Activated B cell treated with CpG ODN at 0.5 μM for 24 hours (primary cell): ENCODE results near the gene SLC8A1. TPM values are rescaled to one million over a fixed set of nuclear protein-coding genes. Genes with fewer than 3 reads are reported as not detected.

ENCODE experiments used
- ATAC-seq: fragments of 200-7000 bp; cut with Tn5 transposase; one replicate; pipeline ENCODE4 v1.10.0; 2021; ENCODE audit warnings: low read depth, mild to moderate bottlenecking, moderate library complexity
- CTCF ChIA-PET: fragments of 350-600 bp; sonication (Branson Sonifier 250); formaldehyde crosslinking; loops from one replicate; lab custom pipeline; 2021; ENCODE audit warnings: antibody characterized with exemption; lab: Charles Lee
- POLR2A ChIA-PET: fragments of 350-600 bp; sonication (Branson Sonifier 250); formaldehyde crosslinking; loops from one replicate; lab custom pipeline; 2021; ENCODE audit warnings: antibody characterized with exemption; lab: Charles Lee
- DNase-seq: peaks from one replicate; pipeline ENCODE4 v3.0.0; 2022
- H3K27ac Mint-ChIP-seq: one replicate; pipeline ENCODE4 v1.8.0; 2020; ENCODE audit warnings: mixed read lengths
- H3K27me3 Mint-ChIP-seq: one replicate; pipeline ENCODE4 v1.8.0; 2021; ENCODE audit warnings: mixed read lengths
- H3K36me3 Mint-ChIP-seq: one replicate; pipeline ENCODE4 v1.8.0; 2021; ENCODE audit warnings: low read depth, mixed read lengths
- H3K4me1 Mint-ChIP-seq: one replicate; pipeline ENCODE4 v1.8.0; 2021; ENCODE audit warnings: mixed read lengths
- H3K4me3 Mint-ChIP-seq: one replicate; pipeline ENCODE4 v1.8.0; 2020; ENCODE audit warnings: mild to moderate bottlenecking, mixed read lengths
- H3K9me3 Mint-ChIP-seq: one replicate; pipeline ENCODE4 v1.8.0; 2020; ENCODE audit warnings: mixed read lengths
- intact Hi-C: fragments of 100-400 bp; cut with micrococcal nuclease; formaldehyde crosslinking; loops from one replicate; pipeline ENCODE4 v1.15.1; 2024
- total RNA-seq: library from RNA; stranded (reverse); gene quantifications from 2 replicates; pipeline ENCODE4 v1.2.3, GENCODE V29; 2022
- TF ChIP-seq, protein P1 (sequence below): fragments of 200-600 bp; IDR thresholded peaks from one replicate; pipeline ENCODE4 v1.8.0; 2022; ENCODE audit warnings: antibody characterized with exemption, mild to moderate bottlenecking

Gene SLC8A1
- total RNA-seq, 1 donor from 2014 or later = 0.04 TPM

DNA sequence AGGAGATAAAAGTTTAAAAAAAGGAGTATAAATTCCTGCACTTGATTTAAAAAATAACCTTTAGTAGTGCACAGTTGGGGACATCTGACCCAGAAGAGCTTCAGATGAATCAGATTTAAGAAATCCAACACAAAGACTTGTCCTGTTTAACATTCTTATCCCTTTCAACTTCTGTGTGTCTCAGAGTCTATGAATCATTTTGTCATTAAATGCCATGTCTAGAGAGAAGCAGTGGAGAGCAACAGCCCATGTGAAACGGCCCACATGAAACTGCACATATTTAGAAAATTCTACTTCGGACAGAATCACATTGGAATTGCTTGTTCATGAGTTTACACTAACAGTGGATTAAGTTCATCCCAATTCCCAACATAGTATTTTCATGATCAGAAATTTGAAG is 278.6 kb downstream of the SLC8A1 start:
- Mint-ChIP-seq H3K27ac (no peak overlapping the region), H3K4me3 (no peak overlapping the region), H3K9me3 (no peaks in the 10 kb centered on the region), H3K27me3 (no peaks in the 10 kb centered on the region), H3K4me1 (no peaks in the 10 kb centered on the region), H3K36me3 (no peaks in the 10 kb centered on the region)
- no peak for ATAC-seq
- ChIA-PET CTCF (no interaction called here), POLR2A (no interaction called here)
- TF ChIP-seq, protein P1, sequence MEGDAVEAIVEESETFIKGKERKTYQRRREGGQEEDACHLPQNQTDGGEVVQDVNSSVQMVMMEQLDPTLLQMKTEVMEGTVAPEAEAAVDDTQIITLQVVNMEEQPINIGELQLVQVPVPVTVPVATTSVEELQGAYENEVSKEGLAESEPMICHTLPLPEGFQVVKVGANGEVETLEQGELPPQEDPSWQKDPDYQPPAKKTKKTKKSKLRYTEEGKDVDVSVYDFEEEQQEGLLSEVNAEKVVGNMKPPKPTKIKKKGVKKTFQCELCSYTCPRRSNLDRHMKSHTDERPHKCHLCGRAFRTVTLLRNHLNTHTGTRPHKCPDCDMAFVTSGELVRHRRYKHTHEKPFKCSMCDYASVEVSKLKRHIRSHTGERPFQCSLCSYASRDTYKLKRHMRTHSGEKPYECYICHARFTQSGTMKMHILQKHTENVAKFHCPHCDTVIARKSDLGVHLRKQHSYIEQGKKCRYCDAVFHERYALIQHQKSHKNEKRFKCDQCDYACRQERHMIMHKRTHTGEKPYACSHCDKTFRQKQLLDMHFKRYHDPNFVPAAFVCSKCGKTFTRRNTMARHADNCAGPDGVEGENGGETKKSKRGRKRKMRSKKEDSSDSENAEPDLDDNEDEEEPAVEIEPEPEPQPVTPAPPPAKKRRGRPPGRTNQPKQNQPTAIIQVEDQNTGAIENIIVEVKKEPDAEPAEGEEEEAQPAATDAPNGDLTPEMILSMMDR = no peak
- DNase-seq = no peak
- intact Hi-C loops = no loop called here

DNA sequence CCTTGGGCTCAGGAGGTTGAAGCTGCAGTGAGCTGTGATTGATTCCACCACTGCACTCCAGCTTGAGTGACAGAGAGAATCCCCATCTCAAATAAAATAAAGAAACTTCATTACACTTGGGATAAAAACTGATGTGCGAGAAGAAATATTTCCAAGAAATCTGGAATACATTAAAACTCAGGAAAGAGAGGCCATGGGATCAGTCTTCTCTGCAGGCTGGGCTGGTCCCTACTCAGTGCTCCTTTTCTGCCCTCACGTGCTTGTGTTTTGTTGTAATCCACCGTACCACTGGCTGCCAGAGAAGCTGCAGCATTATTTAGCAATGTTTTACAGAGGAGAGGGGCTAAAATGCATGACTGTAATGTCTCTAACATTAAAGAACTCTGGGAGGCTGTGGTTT is 282.0 kb downstream of the SLC8A1 start:
- Mint-ChIP-seq H3K27me3 (no peaks in the 10 kb centered on the region), H3K9me3 (no peaks in the 10 kb centered on the region), H3K27ac (no peak overlapping the region), H3K4me1 (no peaks in the 10 kb centered on the region), H3K4me3 (no peak overlapping the region), H3K36me3 (no peaks in the 10 kb centered on the region)
- no peak for DNase-seq
- ATAC-seq = no peak
- TF ChIP-seq, protein P1 = no peak
- ChIA-PET CTCF (no interaction called here), POLR2A (no interaction called here)
- intact Hi-C loops = no loop called here

DNA sequence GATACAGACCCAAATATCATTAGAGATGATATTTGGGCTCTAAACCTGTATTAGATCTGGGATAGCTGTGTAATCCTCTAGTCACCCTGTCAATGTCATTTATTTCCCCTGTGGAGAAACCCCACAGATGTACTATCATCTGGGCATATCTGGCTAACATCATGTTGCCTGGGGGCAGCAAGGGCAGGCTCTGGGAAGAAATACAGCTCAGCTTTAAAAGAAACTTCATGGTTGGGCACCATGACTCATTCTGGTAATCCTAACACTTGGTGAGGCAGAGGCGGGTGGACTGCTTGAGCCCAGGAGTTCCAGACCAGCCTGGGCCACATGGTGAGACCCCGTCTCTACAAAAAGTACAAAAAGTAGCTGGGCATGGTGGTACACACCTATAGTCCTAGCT is 282.5 kb downstream of the SLC8A1 start:
- POLR2A ChIA-PET = no interaction called here
- no peak for DNase-seq
- no peaks in the 10 kb centered on the region for H3K4me1 Mint-ChIP-seq
- TF ChIP-seq, protein P1 = no peak
- no peak overlapping the region for H3K27ac Mint-ChIP-seq
- no peaks in the 10 kb centered on the region for H3K9me3 Mint-ChIP-seq
- ATAC-seq = no peak
- no peaks in the 10 kb centered on the region for H3K36me3 Mint-ChIP-seq
- intact Hi-C loops = no loop called here
- no peak overlapping the region for H3K4me3 Mint-ChIP-seq
- CTCF ChIA-PET = no interaction called here
- H3K27me3 Mint-ChIP-seq = no peaks in the 10 kb centered on the region

DNA sequence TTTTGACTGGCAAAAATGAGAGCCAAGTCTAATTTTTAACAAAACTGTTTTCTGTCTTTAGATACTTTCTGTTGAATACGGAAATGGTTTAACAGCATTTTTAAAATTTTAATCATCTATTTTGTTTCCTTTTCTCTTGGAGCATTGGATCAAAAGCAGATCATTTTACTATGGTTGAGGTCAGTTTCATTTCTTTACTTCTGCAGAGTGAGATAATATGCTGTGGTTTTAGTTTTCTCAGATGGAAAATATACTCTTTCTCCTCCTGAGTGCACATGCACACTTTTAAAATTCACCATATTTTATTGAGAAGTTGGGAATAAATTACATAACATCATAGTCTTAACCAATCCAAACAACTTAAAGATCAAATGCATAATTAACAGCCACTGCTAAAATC is 283.3 kb downstream of the SLC8A1 start:
- intact Hi-C loops = no loop called here
- no peak for DNase-seq
- no peak for ATAC-seq
- TF ChIP-seq, protein P1 = no peak
- H3K4me1 Mint-ChIP-seq = no peaks in the 10 kb centered on the region
- H3K27me3 Mint-ChIP-seq = no peaks in the 10 kb centered on the region
- H3K36me3 Mint-ChIP-seq = no peaks in the 10 kb centered on the region
- no peak overlapping the region for H3K4me3 Mint-ChIP-seq
- H3K9me3 Mint-ChIP-seq = no peaks in the 10 kb centered on the region
- no peak overlapping the region for H3K27ac Mint-ChIP-seq
- ChIA-PET CTCF (no interaction called here), POLR2A (no interaction called here)

DNA sequence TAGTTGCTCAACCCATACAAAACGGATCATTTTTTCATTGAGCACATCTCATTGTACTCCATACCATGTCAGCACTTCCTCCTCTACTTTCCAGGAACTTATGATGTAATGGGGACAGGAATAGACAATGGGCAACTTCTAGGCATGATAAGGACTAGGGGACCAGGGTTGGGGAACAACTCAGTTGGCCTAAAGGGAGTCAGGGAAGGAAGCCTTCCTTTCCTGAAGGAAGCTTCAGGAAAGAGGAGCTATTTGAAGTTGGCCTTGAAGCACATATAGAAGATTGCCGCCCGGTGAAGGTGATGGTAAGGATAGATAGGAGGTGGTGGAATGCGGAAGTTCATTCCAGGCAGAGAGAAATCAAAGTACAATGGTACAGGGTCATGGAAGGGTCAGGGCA is 283.9 kb downstream of the SLC8A1 start:
- Mint-ChIP-seq H3K36me3 (no peaks in the 10 kb centered on the region), H3K27ac (no peak overlapping the region), H3K4me3 (no peak overlapping the region), H3K27me3 (no peaks in the 10 kb centered on the region), H3K4me1 (no peaks in the 10 kb centered on the region), H3K9me3 (no peaks in the 10 kb centered on the region)
- ChIA-PET CTCF (no interaction called here), POLR2A (no interaction called here)
- intact Hi-C loops = no loop called here
- ATAC-seq = no peak
- TF ChIP-seq, protein P1 = no peak
- DNase-seq = no peak
